CD4-positive, alpha-beta memory T cell (primary cell): ENCODE measurements around the gene OBSCN. TPM values are rescaled to one million over a fixed set of nuclear protein-coding genes. Genes with fewer than 3 reads are reported as not detected.

Experiments
- CTCF ChIA-PET: fragments of 350-600 bp; sonication (Branson Sonifier 250); formaldehyde crosslinking; loops from one replicate; lab custom pipeline; 2021; ENCODE audit warnings: inconsistent platforms; ENCODE audit not compliant: partially characterized antibody; lab: Charles Lee
- POLR2A ChIA-PET: fragments of 350-600 bp; sonication (Branson Sonifier 250); formaldehyde crosslinking; loops from one replicate; lab custom pipeline; 2021; ENCODE audit not compliant: partially characterized antibody; lab: Charles Lee
- DNase-seq, 5 donors: peaks; one replicate each; pipeline versions ENCODE4 v3.0.0 to v3.0.0-alpha.2; 2020 to 2022; ENCODE audit warnings: mixed read lengths in 1 of 5
- H3K27ac ChIP-seq: one replicate; pipeline ENCODE4 v1.7.0; 2013; ENCODE audit warnings: low read depth, low read length
- H3K27me3 ChIP-seq: 2 replicates; pipeline ENCODE4 v1.7.0; 2013; ENCODE audit warnings: mild to moderate bottlenecking, low read length, moderate library complexity; ENCODE audit not compliant: insufficient read depth
- H3K36me3 ChIP-seq: 2 replicates; pipeline ENCODE4 v1.7.0; 2013; ENCODE audit warnings: mild to moderate bottlenecking, low read length, moderate library complexity; ENCODE audit not compliant: insufficient read depth
- H3K4me1 ChIP-seq: 2 replicates; pipeline ENCODE4 v1.7.0; 2013; ENCODE audit warnings: mild to moderate bottlenecking, low read length, moderate library complexity; ENCODE audit not compliant: insufficient read depth
- H3K4me3 ChIP-seq, 2 donors: one replicate each; pipeline ENCODE4 v1.7.0; 2013; ENCODE audit warnings: low read length in 2 of 2, mild to moderate bottlenecking in 1 of 2
- H3K9me3 ChIP-seq, 2 donors: one replicate each; pipeline ENCODE4 v1.7.0; 2013; ENCODE audit warnings: low read length in 2 of 2, control low read depth in 1 of 2; ENCODE audit not compliant: control insufficient read depth in 1 of 2
- H3K27ac Mint-ChIP-seq, 7 donors: one replicate each; pipeline ENCODE4 v1.8.0; 2020 to 2021; ENCODE audit warnings: mixed read lengths in 7 of 7, mild to moderate bottlenecking in 6 of 7, inconsistent platforms in 3 of 7, moderate library complexity in 3 of 7
- H3K27me3 Mint-ChIP-seq, 2 donors: one replicate each; pipeline ENCODE4 v1.8.0; 2020 to 2021; ENCODE audit warnings: mixed read lengths in 2 of 2
- H3K36me3 Mint-ChIP-seq, 2 donors: one replicate each; pipeline ENCODE4 v1.8.0; 2020 to 2021; ENCODE audit warnings: mixed read lengths in 2 of 2, inconsistent platforms in 1 of 2, mild to moderate bottlenecking in 1 of 2
- H3K4me1 Mint-ChIP-seq, 4 donors: one replicate each; pipeline ENCODE4 v1.8.0; 2020 to 2021; ENCODE audit warnings: mixed read lengths in 4 of 4, mild to moderate bottlenecking in 1 of 4
- H3K4me3 Mint-ChIP-seq, 8 donors: one replicate each; pipeline ENCODE4 v1.8.0; 2020 to 2021; ENCODE audit warnings: mixed read lengths in 8 of 8, mild to moderate bottlenecking in 7 of 8, moderate library complexity in 6 of 8, inconsistent platforms in 3 of 8
- H3K9me3 Mint-ChIP-seq, 8 donors: one replicate each; pipeline ENCODE4 v1.8.0; 2020 to 2021; ENCODE audit warnings: mixed read lengths in 8 of 8, mild to moderate bottlenecking in 5 of 8, inconsistent platforms in 3 of 8, moderate library complexity in 1 of 8
- intact Hi-C: fragments of 100-400 bp; cut with micrococcal nuclease; formaldehyde crosslinking; loops from one replicate; pipeline ENCODE4 v1.15.1; 2023
- polyA plus RNA-seq, 2 donors: library from polyadenylated mRNA; unstranded; fragments of 300-500 nt; fragmentation: Illumina TruSeq; gene quantifications; one replicate each; pipeline ENCODE4 v1.2.3, GENCODE V29; 2021
- total RNA-seq, 2 experiments: library from RNA; stranded (reverse); gene quantifications; one replicate each; pipeline ENCODE4 v1.2.3, GENCODE V29; 2021

The OBSCN gene
- total and polyA plus RNA-seq, 4 experiments from 2014 or later: 0.19 to 91.4 (median 39.8) TPM

DNA sequence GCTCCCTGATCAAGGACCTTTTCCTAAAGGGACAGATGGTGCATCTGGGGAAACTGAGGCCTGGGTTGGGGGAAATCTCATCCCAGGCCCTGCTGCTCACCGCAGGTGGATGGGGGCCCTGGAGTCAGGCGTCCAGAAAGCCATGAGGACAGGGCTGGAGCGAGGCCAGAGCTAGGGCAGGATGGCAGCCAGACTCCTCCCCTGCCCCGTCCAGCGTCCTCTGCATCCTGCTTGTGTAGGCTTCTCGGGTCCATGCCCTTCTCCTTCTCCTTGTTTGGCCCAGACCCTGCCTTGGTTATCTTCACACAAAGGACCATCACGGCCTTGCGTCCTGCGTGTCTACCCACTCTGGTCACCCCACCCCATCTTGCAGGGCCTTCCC is 155.8 kb downstream of the OBSCN start:
- H3K4me3 Mint-ChIP-seq: no peak overlapping the region
- H3K27me3 Mint-ChIP-seq: no peaks in the 10 kb centered on the region
- POLR2A ChIA-PET: no interaction called here

DNA sequence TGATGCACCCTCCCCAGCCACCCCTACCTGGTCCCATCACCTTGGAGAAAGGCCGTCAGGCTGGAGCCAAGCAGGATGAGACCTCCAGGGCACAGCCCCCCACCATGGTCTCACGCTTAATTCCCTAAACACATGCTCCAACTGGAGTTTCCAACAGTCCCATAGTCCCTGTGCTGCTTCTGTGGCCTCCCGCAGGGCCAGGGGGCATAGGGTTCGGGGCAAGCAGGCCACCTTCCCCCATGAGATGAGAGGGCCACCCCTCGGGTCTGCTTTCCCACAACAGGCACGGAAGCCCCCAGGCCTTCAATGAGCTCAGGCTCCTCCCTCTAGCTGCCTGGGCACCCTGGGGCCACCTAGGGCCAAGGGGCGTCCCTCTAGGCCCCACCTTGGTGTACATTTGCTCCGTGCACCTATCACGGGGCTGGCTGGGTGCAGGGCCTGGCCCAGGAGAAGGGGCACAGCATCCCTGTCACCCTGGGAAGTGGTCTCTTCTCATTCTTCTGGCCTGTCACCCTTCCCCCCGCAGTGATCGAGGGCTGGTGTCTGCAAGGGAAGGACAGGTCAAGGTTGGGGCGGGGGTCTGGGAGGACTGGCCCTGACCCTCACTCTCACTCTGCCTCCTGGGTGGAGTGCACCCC is 156.3 kb downstream of the OBSCN start:
- POLR2A ChIA-PET: no interaction called here
- Histone ChIP-seq H3K27me3 (no peaks in the 10 kb centered on the region), H3K9me3 (no peaks in the 10 kb centered on the region), H3K4me3 (no peak overlapping the region), H3K36me3 (no peaks in the 10 kb centered on the region), H3K4me1 (no peaks in the 10 kb centered on the region), H3K27ac (no peak overlapping the region)
- peak in 1 of 5 donors; percentile 3 for DNase-seq
- Mint-ChIP-seq H3K9me3 (no peaks in the 10 kb centered on the region), H3K27me3 (no peaks in the 10 kb centered on the region), H3K36me3 (no peaks in the 10 kb centered on the region), H3K4me1 (no peaks in the 10 kb centered on the region), H3K27ac (no peak overlapping the region), H3K4me3 (no peak overlapping the region)
- CTCF ChIA-PET: no interaction called here
- intact Hi-C loops: no loop called here

More for the DNA sequence above, 155.8 kb downstream of the OBSCN start:
- no peaks in the 10 kb centered on the region for H3K4me1 Mint-ChIP-seq
- H3K27me3 ChIP-seq: no peaks in the 10 kb centered on the region
- no peak overlapping the region for H3K4me3 ChIP-seq
- H3K36me3 Mint-ChIP-seq: no peaks in the 10 kb centered on the region
- no peaks in the 10 kb centered on the region for H3K36me3 ChIP-seq
- no peak for DNase-seq
- intact Hi-C loops: no loop called here
- H3K27ac Mint-ChIP-seq: no peak overlapping the region
- H3K27ac ChIP-seq: no peak overlapping the region
- CTCF ChIA-PET: no interaction called here
- no peaks in the 10 kb centered on the region for H3K4me1 ChIP-seq
- no peaks in the 10 kb centered on the region for H3K9me3 Mint-ChIP-seq
- no peaks in the 10 kb centered on the region for H3K9me3 ChIP-seq

- Mint-ChIP-seq H3K4me1 (no peaks in the 10 kb centered on the region), H3K36me3 (no peaks in the 10 kb centered on the region), H3K9me3 (no peaks in the 10 kb centered on the region), H3K27me3 (no peaks in the 10 kb centered on the region), H3K27ac (no peak overlapping the region), H3K4me3 (no peak overlapping the region)
- ChIA-PET CTCF (no interaction called here), POLR2A (no interaction called here)
- DNase-seq: peak in 1 of 5 donors; percentile 3
- Histone ChIP-seq H3K4me3 (no peak overlapping the region), H3K9me3 (no peaks in the 10 kb centered on the region), H3K36me3 (no peaks in the 10 kb centered on the region), H3K27ac (no peak overlapping the region), H3K27me3 (no peaks in the 10 kb centered on the region), H3K4me1 (no peaks in the 10 kb centered on the region)
- intact Hi-C loops: no loop called here
These were observed 156.9 kb downstream of the OBSCN start for GRCh38 chr1:228364706-228365213.

- Histone ChIP-seq H3K36me3 (no peaks in the 10 kb centered on the region), H3K27ac (no peak overlapping the region), H3K4me1 (no peaks in the 10 kb centered on the region), H3K27me3 (no peaks in the 10 kb centered on the region), H3K9me3 (no peaks in the 10 kb centered on the region), H3K4me3 (no peak overlapping the region)
- POLR2A ChIA-PET: no interaction called here
- H3K4me1 Mint-ChIP-seq: no peaks in the 10 kb centered on the region
- no peaks in the 10 kb centered on the region for H3K27me3 Mint-ChIP-seq
- H3K4me3 Mint-ChIP-seq: no peak overlapping the region
- intact Hi-C loops: no loop called here
- peak in 1 of 5 donors; percentile 8 for DNase-seq
- H3K9me3 Mint-ChIP-seq: no peaks in the 10 kb centered on the region
- CTCF ChIA-PET: no interaction called here
- H3K27ac Mint-ChIP-seq: no peak overlapping the region
- H3K36me3 Mint-ChIP-seq: no peaks in the 10 kb centered on the region
These were observed 157.6 kb downstream of the OBSCN start for GRCh38 chr1:228365271-228366061.

- Mint-ChIP-seq H3K9me3 (no peaks in the 10 kb centered on the region), H3K4me3 (no peak overlapping the region), H3K36me3 (no peaks in the 10 kb centered on the region), H3K4me1 (no peaks in the 10 kb centered on the region), H3K27ac (no peak overlapping the region), H3K27me3 (no peaks in the 10 kb centered on the region)
- DNase-seq: peak in 1 of 5 donors; percentile 8
- no peak overlapping the region for H3K27ac ChIP-seq
- ChIA-PET POLR2A (no interaction called here), CTCF (no interaction called here)
- H3K36me3 ChIP-seq: no peaks in the 10 kb centered on the region
- no peak overlapping the region for H3K4me3 ChIP-seq
- no peaks in the 10 kb centered on the region for H3K4me1 ChIP-seq
- no peaks in the 10 kb centered on the region for H3K9me3 ChIP-seq
- no peaks in the 10 kb centered on the region for H3K27me3 ChIP-seq
- intact Hi-C loops: no loop called here
These were observed 158.4 kb downstream of the OBSCN start for GRCh38 chr1:228366062-228366865.

DNA sequence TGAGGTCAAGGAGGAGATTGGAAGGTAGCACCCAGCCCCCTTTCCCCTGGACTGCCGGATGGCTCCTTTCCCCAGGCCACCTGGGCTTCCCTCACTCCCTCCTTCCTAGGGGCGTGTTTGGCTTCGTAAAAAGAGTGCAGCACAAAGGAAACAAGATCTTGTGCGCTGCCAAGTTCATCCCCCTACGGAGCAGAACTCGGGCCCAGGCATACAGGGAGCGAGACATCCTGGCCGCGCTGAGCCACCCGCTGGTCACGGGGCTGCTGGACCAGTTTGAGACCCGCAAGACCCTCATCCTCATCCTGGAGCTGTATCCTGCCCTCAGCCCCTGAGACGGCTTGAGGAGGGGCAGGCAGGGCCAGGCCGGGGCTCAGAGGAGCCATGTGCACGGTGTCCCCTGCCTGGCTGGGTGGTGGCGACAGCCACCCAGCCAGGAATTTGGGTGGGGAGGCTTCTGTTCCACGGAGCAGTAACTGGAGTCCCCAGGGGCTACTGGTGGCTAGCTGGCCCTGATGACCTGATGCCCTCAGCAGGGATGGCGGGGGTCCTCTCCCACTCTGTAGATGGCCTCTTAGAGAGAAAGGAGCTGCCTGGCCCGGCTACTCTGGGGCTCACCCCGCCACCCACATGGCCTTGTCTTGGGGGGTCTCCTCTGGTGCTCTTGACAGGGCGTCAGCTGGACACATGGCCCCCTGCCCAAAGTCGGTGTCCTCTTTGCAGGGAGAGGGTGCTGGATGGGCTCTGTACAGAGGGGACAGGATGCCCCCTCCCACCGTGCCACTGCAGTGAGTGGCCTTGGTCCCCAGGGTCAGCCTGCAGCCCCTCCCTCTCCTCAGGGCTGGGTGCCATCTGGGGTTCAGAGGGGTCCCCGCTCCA is 159.3 kb downstream of the OBSCN start:
- no peaks in the 10 kb centered on the region for H3K4me1 Mint-ChIP-seq
- no peak overlapping the region for H3K4me3 ChIP-seq
- no peaks in the 10 kb centered on the region for H3K27me3 ChIP-seq
- H3K9me3 Mint-ChIP-seq: no peaks in the 10 kb centered on the region
- DNase-seq: peak in 1 of 5 donors; percentile 9
- no peaks in the 10 kb centered on the region for H3K36me3 ChIP-seq
- no peaks in the 10 kb centered on the region for H3K36me3 Mint-ChIP-seq
- H3K4me3 Mint-ChIP-seq: no peak overlapping the region
- no peaks in the 10 kb centered on the region for H3K4me1 ChIP-seq
- H3K27ac ChIP-seq: no peak overlapping the region
- intact Hi-C loops: no loop called here
- H3K27ac Mint-ChIP-seq: no peak overlapping the region
- no peaks in the 10 kb centered on the region for H3K9me3 ChIP-seq
- ChIA-PET POLR2A (no interaction called here), CTCF (interaction anchor here (0.6 kb wide), 1 partner anchor 369 kb away, joined by 3 read pairs; no protein-coding TSS in a partner anchor)
- H3K27me3 Mint-ChIP-seq: no peaks in the 10 kb centered on the region
